Pancreas (tissue), 10 donors: ENCODE data around the gene S100A12. TPM values are rescaled to one million over a fixed set of nuclear protein-coding genes. Genes with fewer than 3 reads are reported as not detected.

Source experiments
- ATAC-seq, 4 donors: fragments of 200-7000 bp; cut with Tn5 transposase; one replicate each; pipeline versions ENCODE4 v1.8.0 to v1.9.1; 2020; ENCODE audit warnings: mild to moderate bottlenecking in 4 of 4, moderate library complexity in 4 of 4
- DNase-seq, 6 donors: peaks; one replicate each; pipeline ENCODE4 v3.0.0-alpha.2; 2020
- FAIRE-seq: peaks from 2 replicates; lab custom pipeline; 2012; peaks lifted over from hg19 to GRCh38; lab: Jason Lieb, UNC
- H3K27ac ChIP-seq, 4 donors: fragments of 200-600 bp; sonication (generic); 1 replicate in 3 of 4; 2 replicates in 1 of 4; pipeline versions ENCODE4 v1.5.0 to v1.8.0; 2020
- H3K27me3 ChIP-seq, 4 donors: fragments of 200-600 bp; one replicate each; pipeline ENCODE4 v1.8.0; 2021
- H3K36me3 ChIP-seq, 3 donors: fragments of 200-600 bp; sonication (generic) in 1 of 3; one replicate each; pipeline versions ENCODE4 v1.5.0 to v1.8.0; 2020 to 2021
- H3K4me1 ChIP-seq, 3 donors: fragments of 200-600 bp; one replicate each; pipeline ENCODE4 v1.8.0; 2021
- H3K4me3 ChIP-seq, 4 donors: fragments of 200-600 bp; sonication (generic) in 2 of 4; one replicate each; pipeline versions ENCODE4 v1.5.0 to v1.8.0; 2020 to 2021
- H3K9me3 ChIP-seq, 4 donors: fragments of 200-600 bp; one replicate each; pipeline ENCODE4 v1.8.0; 2021
- WGBS, 2 donors: extraction: QIAGEN DNeasy Blood & Tissue Kit; methylation state at CpG; one replicate each; pipeline ENCODE4 v1.1.7; 2013; 5-methylcytosine and 5-hydroxymethylcytosine counted together
- intact Hi-C, 3 donors: fragments of 100-400 bp; cut with DNase I; formaldehyde crosslinking; loops; one replicate each; pipeline versions ENCODE4 v1.11.1 to v1.14.2; 2022
- polyA plus RNA-seq, 2 donors: library from polyadenylated mRNA; stranded (reverse); fragments of 200-250 nt; gene quantifications; one replicate each; pipeline ENCODE4 v1.2.3, GENCODE V29; 2013
- total RNA-seq, 6 donors: library from RNA; stranded (reverse); fragmentation: NEBNext Ultra II Directional in 4 of 6; extraction: Animal tissue kit (Norgen Biotek cat#: 25700) in 4 of 6; gene quantifications; one replicate each; pipeline versions ENCODE4 v1.2.1 to v1.2.4, GENCODE V29; 2021 to 2023
- TF ChIP-seq, protein P1 (sequence below), 4 donors: fragments of 200-600 bp; sonication (generic) in 3 of 4; IDR thresholded peaks; one replicate each; pipeline versions ENCODE4 v1.5.0 to v1.8.0; 2021; ENCODE audit warnings: antibody characterized with exemption in 4 of 4
- donor health status: healthy with polysubstance abuse.
- donor health status: DM: no; HTN: no; CAD: no; lungs with moderate emphysema.
- donor health status: DM: no; HTN: no; CAD: no.
- donor health status: control.
- donor health status: control.
- donor health status: Bipolar disorder and iron deficiency.
- donor health status: DM: yes; HTN: yes; CAD: no.
- donor health status: DM: no; HTN: no; CAD: no.
- donor health status: DM: no; HTN: no; CAD: no.
- donor health status: DM: yes; HTN: yes; CAD: no.

Gene S100A12
- total and polyA plus RNA-seq, 8 donors: 0.44 to 5.2 (median 1.8) TPM; not detected in 1

DNA sequence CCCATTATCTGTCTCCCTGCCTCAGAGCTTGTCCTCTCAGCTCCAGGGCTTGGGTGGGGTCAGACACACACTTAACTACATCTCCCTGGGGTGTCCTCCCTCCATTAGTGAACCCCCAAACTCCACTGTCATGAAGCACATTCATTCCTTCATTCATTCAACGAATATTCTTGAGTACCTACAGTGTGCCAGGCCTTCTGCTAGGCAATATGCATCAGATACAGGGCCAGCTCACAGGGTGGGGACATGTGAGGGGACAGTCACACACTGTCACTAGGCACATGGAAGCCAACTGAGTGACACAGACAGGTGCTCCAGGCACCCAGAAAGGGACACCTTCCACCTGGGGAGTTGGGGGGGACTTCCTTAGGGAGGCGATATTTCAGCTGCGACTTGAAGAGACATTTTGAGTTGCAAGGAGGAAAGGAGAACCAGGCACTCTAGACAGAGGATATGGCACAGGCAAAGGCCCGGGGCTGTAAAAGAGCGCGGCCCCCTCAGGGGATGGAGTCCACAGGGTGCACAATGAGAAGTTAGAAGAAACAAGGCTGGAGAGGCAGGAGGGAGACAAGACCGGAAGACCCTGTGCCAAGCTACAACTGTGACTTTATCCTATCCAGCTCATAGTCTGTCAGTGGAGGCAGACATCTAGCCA, 24.1 kb upstream of the S100A12 start:
- Histone ChIP-seq H3K36me3 (no peaks in the 10 kb centered on the region), H3K4me3 (no peak overlapping the region), H3K27ac (no peak overlapping the region), H3K9me3 (no peaks in the 10 kb centered on the region), H3K4me1 (no peaks in the 10 kb centered on the region), H3K27me3 (no peaks in the 10 kb centered on the region)
- 69 to 79% methylated on average over 7 of the region's 7 CpGs for WGBS, 2 donors
- TF ChIP-seq, protein P1, sequence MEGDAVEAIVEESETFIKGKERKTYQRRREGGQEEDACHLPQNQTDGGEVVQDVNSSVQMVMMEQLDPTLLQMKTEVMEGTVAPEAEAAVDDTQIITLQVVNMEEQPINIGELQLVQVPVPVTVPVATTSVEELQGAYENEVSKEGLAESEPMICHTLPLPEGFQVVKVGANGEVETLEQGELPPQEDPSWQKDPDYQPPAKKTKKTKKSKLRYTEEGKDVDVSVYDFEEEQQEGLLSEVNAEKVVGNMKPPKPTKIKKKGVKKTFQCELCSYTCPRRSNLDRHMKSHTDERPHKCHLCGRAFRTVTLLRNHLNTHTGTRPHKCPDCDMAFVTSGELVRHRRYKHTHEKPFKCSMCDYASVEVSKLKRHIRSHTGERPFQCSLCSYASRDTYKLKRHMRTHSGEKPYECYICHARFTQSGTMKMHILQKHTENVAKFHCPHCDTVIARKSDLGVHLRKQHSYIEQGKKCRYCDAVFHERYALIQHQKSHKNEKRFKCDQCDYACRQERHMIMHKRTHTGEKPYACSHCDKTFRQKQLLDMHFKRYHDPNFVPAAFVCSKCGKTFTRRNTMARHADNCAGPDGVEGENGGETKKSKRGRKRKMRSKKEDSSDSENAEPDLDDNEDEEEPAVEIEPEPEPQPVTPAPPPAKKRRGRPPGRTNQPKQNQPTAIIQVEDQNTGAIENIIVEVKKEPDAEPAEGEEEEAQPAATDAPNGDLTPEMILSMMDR (IDR thresholded peaks at IDR 0.05): no peak
- no peak for FAIRE-seq
- ATAC-seq: no peak
- intact Hi-C loops: no loop called here
- DNase-seq: no peak

DNA sequence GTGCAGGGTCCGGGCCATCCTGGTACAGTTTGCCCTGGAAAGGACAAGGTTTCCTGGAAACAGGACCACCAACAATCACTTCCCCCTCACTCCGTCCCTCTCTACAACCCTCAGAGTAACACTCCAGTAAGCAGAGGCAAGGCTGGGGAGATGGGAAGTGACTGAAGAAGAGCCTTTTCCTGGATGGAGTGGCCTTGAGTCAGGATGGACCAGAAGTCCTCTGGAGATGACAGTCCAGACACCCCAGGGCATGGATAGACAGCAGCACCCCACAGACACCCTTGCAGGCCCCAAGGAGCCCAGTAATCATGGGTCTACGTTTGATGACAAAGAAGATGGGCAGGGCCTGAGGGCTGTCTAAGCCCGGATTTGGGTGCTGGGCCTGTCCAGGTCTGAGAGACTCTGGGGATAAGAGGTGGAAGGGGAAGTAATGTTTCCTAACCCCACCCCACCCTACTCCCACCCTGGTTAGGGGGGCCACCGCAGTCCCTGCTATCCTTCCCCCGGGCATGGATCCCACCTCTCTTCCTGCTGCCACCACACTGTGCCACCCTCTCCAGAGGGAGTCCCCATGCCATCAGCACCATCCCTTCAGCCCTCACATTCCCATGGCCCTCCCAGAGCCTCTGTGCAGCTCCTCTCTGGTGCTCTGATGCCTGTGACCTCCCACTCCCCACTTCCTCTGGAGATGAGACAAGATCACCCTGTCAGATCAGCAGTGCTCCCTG, 22.7 kb upstream of the S100A12 start:
- H3K4me3 ChIP-seq: no peak overlapping the region
- TF ChIP-seq, protein P1 (IDR thresholded peaks at IDR 0.05): no peak
- DNase-seq (no peak), ATAC-seq (no peak), FAIRE-seq (no peak)
- no peaks in the 10 kb centered on the region for H3K36me3 ChIP-seq
- no peaks in the 10 kb centered on the region for H3K4me1 ChIP-seq
- H3K27ac ChIP-seq: no peak overlapping the region
- WGBS, 2 donors: 58 to 70% methylated on average over 6 of the region's 6 CpGs
- intact Hi-C loops: no loop called here
- no peaks in the 10 kb centered on the region for H3K9me3 ChIP-seq
- H3K27me3 ChIP-seq: no peaks in the 10 kb centered on the region

DNA sequence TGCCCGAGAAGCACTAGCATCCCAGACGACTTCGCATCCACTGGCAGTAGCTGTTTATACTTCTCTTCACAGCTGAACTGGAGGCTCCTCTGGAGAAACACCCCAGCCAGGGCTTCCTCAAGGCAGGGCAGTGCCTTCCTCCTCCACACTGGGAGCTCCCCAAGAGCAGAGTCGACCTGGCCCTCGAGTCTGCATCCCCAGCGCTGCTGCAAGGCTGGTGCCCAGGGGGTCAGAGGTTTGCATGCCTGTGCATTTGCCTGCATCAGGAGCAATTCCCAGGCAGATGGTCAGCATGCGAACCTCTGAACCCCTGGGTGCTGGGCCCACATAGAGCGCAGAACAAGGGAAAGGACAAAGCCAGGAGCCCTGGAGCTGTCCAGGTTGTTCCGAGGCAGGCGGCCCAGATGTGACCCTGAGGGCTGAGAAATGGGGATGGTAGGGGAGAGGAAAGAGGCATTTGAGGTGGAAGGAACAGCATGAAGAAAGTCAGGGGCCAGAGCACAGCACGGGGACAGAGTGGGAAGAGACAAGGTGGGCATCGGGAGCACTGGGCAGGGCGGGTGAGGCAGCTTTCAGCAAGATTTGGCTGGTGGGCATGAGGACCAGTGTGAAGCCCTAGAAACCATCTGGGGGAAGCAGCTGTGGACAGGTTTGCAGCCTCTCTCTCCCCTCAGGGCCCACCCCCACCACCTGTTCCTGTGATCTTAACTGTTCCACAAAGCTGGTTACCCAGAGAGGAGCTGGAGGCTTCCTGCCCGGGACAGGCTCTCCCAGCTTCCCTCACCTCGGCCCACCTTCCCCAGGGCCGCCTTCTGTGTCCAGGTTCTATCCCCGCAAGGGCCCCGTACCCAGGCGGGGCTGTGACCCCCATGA, 21.9 kb upstream of the S100A12 start:
- Histone ChIP-seq H3K27me3 (no peaks in the 10 kb centered on the region), H3K9me3 (no peaks in the 10 kb centered on the region), H3K27ac (no peak overlapping the region), H3K4me3 (no peak overlapping the region), H3K36me3 (no peaks in the 10 kb centered on the region), H3K4me1 (no peaks in the 10 kb centered on the region)
- WGBS, 2 donors: 59 to 73% methylated on average over 19 of the region's 19 CpGs
- no peak for ATAC-seq
- no peak for FAIRE-seq
- intact Hi-C loops: no loop called here
- TF ChIP-seq, protein P1 (IDR thresholded peaks at IDR 0.05): no peak
- DNase-seq: no peak

DNA sequence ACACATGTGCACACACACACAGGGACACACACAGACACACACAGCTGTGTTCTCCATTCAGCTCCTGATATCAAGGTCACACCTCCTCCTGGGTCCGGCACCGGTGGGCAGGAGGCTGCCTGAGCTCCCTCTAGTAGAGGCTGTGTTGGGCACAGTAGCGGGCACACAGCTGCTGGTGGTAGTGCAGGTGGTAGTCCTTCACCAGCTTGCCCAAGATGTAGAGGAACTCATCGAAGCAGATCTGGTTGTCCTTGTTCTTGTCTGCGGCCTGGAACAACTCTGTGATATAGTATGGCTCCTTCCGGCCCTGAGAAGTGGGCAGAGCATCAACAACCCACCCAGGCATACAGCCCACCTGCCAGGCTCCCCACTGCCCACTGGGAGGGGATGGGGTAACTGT, 21.0 kb upstream of the S100A12 start:
- no peak for ATAC-seq
- Histone ChIP-seq H3K4me1 (no peaks in the 10 kb centered on the region), H3K36me3 (no peaks in the 10 kb centered on the region), H3K9me3 (no peaks in the 10 kb centered on the region), H3K27me3 (no peaks in the 10 kb centered on the region), H3K4me3 (no peak overlapping the region), H3K27ac (no peak overlapping the region)
- DNase-seq: no peak
- TF ChIP-seq, protein P1 (IDR thresholded peaks at IDR 0.05): no peak
- intact Hi-C loops: no loop called here
- WGBS, 2 donors: 52 to 67% methylated on average over 6 of the region's 6 CpGs
- FAIRE-seq: no peak
